ENCODE data around the gene NRTN.

DNA sequence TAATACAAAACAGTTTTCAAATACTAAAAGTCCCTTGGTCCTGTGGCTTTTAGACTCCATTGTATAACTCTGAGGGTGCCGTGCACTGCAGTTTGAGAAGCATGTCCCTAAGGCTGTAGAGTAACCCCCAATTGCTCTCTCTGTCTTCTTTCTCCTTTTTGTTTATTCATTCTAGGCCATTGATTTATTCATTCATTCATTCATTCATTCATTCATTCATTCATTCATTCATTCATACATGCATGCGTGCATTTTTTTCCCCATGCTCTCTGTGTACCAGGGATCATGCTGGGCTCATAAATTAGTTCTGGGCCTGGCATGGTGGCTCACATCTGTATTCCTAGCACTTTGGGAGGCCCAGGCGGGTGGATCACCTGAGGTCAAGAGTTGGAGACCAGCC is 39.6 kb upstream of the NRTN start:
- TF ChIP-seq CTCF (IDR thresholded peaks at IDR 0.05) (no peak), POLR2A (IDR thresholded peaks at IDR 0.05) (no peak)

All from adrenal gland (tissue), 5 donors.